ENCODE results near the gene CLIP4. TPM values are rescaled to one million over a fixed set of nuclear protein-coding genes. Genes with fewer than 3 reads are reported as not detected.

CLIP4 gene
- total and polyA plus RNA-seq, 2 of the 13 experiments (the other 11 are each of a cell fraction or from before 2014, with no cell fraction given), result 0.46 to 0.49 TPM

Other genes with a start within 250 kb of the CLIP4 start
- 23.5 and 29.7 TPM in 2 replicates for gene TRMT61B, start 245.1 kb upstream of the CLIP4 start, total RNA-seq (2016; rRNA removed; fragmentation: Illumina TruSeq; extraction: Trizol)
- 15.3 and 19.7 TPM in 2 replicates for gene TRMT61B, start 245.1 kb upstream of the CLIP4 start, polyA plus RNA-seq (2011; rRNA removed)
- gene WDR43, start 220.7 kb upstream of the CLIP4 start, total RNA-seq (2016; rRNA removed; fragmentation: Illumina TruSeq; extraction: Trizol), result 167 and 253 TPM in 2 replicates
- 88.9 and 121 TPM in 2 replicates for gene WDR43, start 220.7 kb upstream of the CLIP4 start, polyA plus RNA-seq (2011; rRNA removed)
- gene TOGARAM2, start 134.1 kb upstream of the CLIP4 start, total RNA-seq (2016; rRNA removed; fragmentation: Illumina TruSeq; extraction: Trizol), result under 0.01 TPM in 1 of 2 replicates, not detected in the other
- gene TOGARAM2, start 134.1 kb upstream of the CLIP4 start, polyA plus RNA-seq (2011; rRNA removed), result 0.05 TPM in 2 replicates
- gene PCARE, start 40.9 kb upstream of the CLIP4 start, total RNA-seq (2016; rRNA removed; fragmentation: Illumina TruSeq; extraction: Trizol), result not detected in 2 replicates
- gene PCARE, start 40.9 kb upstream of the CLIP4 start, polyA plus RNA-seq (2011; rRNA removed), result not detected in 2 replicates